HG03066 (cell line): ENCODE data around the gene ALOX15B.

Experiments used
- ATAC-seq: cut with Tn5 transposase; IDR thresholded peaks from one replicate; pipeline ENCODE4 v1.9.1; 2021; ENCODE audit warnings: low read depth; ENCODE audit not compliant: unreplicated experiment

ALOX15B gene

DNA sequence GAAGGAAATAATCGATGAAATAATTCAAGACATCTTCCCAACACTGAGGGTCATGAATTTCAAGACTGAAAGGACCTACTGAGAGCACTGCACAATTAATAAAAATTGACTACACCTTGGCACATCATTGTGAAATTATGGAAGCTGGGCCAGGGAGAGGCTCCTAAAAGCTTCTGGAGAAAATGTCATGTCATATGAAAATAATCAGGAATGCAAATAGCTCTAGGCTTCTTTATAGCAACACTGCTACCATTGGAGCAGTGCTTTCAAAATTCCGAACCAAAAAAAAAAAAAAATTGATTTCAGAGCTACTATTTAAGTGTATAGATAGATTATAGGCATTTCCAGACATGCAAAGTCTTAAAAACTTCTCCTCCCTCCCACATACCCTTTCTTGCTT is 6.4 kb upstream of the ALOX15B start:
- ATAC-seq, result no peak

DNA sequence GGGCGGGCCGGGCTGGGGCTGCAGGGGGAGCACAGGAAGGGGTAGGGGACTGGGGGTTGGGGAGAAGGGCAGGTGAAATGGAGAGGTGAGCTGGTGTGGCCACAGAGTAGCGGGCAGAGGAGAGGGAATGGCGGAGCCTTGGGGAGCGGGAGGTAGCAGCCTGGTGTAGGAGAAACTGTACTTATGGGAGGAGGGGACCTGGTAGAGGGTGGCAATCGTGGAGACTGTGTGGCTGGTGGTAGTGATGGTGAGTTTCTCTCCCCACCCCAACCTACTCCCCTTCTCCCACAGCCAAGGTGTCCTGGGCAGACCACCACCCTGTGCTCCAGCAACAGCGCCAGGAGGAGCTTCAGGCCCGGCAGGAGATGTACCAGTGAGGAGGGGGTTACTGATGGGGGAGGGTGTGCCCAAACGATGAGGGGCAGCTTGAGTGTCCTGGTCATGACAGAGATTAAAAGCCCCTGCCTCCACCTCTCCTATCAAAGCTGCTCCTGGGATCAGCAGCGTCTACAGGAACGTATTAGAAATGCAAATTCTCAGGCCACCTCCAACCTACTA is 831 bp downstream of the ALOX15B start:
- ATAC-seq, result no peak

DNA sequence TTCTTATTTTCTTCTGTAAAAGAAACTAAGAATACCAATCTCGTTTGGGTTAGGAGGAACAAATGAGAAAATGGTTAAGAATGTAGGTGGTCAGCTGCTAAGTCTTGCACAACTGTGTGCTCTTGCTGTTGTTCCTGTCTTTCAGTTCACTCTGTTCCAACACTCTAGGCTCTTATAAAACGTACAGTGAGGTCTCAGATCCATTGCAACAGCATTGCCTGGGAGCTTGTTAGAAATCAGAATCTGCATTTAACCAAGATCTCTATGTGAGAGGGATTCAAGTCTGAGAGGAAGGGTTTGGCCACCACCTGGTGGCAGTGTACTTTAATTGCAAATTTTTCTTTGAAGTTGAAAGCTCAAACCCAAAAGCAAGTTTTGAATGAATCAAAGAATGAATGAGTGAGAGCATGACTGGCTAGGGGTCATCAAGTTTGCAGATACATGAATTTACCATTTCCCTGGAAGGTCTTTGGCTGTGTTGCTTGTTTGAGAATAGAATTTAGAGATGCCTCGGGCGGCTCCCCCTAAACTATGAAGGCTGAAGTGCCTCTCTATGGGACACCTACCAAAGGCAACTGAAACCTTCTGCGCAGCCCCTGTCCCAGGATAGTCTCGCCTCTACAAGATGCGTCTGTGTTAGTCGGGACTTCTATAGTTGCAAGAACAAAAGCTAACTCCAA is 2.5 kb downstream of the ALOX15B start:
- ATAC-seq, result no peak

DNA sequence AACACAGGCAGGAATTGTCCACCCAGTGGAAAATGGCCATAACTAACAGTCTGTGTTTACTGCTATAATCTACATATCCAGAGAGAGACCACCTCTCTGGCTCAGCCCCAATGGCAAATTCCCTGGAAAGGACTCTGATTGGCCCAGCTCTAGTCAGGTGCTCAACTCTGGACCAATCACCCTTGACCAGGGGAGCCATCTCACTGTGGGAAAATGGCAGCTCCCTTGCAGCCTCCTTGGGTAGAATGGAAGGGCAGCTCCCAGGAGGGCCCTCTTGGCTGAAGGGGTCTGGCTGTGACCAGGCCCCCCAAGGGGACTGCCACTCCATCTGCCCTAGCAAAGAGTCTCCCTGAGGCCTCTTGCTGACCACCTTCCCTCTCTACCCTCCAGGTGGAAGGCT is 3.1 kb downstream of the ALOX15B start:
- ATAC-seq, result no peak

DNA sequence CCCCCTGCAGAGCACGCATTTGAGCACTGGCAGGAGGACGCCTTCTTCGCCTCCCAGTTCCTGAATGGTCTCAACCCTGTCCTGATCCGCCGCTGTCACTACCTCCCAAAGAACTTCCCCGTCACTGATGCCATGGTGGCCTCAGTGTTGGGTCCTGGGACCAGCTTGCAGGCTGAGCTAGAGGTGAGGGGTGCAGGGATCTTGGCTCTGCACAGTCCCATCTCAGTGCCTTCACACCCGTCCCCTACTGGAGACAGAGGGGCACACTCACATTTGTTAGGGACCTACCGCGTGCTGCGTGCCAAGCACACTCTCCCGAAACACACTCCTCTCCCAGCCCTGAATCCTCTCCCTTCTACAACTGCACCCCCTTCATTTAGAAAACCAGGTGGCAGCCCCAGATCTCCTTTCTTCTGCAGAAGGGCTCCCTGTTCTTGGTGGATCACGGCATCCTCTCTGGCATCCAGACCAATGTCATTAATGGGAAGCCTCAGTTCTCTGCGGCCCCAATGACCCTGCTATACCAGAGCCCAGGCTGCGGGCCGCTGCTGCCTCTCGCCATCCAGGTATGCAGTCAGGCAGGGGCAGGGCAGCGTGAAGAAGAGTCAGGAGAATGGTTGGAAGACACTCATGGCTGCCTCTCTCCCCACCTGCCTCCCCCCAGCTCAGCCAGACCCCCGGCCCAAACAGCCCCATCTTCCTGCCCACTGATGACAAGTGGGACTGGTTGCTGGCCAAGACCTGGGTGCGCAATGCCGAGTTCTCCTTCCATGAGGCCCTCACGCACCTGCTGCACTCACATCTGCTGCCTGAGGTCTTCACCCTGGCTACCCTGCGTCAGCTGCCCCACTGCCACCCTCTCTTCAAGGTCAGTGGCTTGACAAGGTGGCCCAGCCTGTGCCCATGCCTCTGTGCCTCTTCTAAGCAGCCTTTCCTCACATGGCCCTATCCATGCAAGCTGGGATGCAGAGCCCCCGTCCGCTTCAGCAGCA is 6.3 kb downstream of the ALOX15B start:
- ATAC-seq, result no peak

DNA sequence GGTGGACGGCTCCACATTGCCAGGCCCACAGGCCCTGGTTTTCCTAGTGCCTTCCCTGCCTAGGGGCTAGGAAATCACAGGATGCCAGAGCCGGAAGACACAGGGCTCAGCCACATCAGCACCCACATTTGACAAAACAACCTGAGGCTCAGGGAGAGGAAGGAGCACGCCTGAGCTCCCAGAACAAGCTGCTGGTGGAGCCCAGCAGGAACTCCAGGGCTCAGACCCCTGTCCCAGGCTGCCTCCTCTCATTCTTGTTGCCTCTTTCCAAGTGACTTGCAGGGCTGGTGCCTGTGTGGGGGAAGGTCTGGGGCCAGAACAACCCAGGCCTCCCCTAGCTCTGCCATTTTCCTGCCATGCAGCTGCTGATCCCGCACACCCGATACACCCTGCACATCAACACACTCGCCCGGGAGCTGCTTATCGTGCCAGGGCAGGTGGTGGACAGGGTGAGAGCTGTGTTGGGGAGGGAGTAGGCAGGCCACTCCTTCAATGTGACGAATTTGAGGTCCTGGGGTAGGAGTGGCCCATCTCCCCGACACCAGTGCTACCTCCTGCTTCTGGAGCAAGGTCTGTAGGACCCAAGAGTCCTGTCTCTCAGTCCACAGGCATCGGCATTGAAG is 7.6 kb downstream of the ALOX15B start:
- ATAC-seq, result no peak

DNA sequence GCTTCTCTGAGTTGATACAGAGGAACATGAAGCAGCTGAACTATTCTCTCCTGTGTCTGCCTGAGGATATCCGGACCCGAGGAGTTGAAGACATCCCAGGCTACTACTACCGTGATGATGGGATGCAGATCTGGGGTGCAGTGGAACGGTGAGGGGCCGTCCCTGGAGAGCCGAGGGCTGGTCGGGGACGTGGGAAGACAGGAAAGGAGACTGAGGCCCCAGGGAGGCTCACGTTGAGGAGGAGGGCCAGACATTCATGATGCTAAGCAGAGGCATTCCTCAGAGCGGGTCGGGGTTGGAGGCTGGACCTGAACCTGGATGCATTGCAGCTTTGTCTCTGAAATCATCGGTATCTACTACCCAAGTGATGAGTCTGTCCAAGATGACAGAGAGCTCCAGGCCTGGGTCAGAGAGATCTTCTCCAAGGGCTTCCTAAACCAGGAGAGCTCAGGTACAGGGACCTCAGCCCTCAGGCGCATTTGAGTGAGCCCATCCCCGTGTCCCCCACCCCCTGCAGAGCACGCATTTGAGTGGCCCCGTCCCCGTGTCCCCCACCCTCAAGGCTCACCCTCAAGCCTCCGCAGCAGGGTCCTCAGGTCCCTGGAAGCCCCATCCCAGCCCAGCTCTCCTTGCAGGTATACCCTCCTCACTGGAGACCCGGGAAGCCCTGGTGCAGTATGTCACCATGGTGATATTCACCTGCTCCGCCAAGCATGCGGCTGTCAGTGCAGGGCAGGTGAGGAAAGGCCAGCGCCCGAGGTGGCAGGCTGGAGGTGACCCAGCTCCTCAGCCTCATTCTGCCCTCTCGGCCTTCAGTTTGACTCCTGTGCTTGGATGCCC is 8.3 kb downstream of the ALOX15B start:
- ATAC-seq, result no peak

DNA sequence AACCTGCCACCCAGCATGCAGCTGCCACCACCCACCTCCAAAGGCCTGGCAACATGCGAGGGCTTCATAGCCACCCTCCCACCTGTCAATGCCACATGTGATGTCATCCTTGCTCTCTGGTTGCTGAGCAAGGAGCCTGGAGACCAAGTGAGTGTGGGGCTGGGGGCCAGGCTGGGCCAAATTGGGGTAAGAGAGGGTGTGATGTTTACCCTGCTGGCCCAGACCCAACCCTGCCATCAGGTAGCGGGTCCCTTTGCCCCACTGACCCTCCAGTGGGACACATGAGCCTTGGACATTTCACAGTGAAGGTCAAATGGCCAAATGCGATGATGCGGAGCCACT is 8.9 kb downstream of the ALOX15B start:
- no peak for ATAC-seq

DNA sequence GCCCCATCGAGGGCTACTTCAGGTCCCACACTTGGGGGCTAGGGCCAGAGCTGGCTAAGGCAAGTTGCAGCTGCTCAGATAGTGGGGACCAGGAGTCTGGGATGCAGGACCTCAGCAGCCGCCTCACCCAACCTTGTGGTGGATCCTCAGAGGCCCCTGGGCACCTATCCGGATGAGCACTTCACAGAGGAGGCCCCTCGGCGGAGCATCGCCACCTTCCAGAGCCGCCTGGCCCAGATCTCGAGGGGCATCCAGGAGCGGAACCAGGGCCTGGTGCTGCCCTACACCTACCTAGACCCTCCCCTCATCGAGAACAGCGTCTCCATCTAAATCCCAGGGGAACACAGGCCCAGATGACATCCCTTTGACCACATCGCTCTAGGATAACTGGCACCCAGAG is 9.4 kb downstream of the ALOX15B start:
- ATAC-seq, result no peak

DNA sequence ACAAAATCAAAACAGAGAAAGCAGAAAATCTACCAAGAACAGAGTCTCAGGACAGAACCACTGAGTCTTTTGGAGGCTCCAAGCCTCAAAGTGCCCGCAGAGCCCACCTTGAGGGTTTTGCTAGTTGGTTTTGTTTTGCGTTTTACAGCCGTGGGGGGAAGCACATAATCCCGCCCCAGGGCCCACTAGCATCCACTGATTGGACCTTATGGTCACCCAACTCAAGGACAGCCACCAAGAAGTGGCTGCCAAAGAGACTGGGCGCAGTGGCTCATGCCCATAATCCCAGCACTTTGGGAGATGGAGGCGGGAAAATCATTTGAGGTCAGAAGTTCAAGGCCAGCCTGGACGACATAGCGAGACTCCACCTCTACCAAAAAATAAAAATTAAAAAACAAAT is 9.9 kb downstream of the ALOX15B start:
- no peak for ATAC-seq

DNA sequence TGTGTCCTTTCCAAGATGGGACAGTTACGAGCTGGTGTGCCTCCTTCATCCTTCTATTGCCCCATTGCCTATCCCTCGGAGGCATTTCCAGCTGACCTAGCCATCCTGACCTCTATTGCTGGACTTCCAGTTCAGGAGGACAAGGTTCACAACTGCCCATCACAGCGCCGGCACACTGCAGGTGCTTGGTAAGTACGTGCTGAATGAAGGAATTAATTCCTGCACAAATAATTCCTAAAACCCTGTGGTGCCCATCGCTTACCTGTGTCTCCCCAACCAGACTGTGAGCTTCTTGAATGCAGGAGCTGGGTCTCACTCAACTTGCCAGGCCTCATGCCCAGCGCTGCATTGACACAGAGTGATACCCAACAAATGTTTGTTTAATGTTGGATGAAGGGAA is 13.0 kb downstream of the ALOX15B start:
- no peak for ATAC-seq

DNA sequence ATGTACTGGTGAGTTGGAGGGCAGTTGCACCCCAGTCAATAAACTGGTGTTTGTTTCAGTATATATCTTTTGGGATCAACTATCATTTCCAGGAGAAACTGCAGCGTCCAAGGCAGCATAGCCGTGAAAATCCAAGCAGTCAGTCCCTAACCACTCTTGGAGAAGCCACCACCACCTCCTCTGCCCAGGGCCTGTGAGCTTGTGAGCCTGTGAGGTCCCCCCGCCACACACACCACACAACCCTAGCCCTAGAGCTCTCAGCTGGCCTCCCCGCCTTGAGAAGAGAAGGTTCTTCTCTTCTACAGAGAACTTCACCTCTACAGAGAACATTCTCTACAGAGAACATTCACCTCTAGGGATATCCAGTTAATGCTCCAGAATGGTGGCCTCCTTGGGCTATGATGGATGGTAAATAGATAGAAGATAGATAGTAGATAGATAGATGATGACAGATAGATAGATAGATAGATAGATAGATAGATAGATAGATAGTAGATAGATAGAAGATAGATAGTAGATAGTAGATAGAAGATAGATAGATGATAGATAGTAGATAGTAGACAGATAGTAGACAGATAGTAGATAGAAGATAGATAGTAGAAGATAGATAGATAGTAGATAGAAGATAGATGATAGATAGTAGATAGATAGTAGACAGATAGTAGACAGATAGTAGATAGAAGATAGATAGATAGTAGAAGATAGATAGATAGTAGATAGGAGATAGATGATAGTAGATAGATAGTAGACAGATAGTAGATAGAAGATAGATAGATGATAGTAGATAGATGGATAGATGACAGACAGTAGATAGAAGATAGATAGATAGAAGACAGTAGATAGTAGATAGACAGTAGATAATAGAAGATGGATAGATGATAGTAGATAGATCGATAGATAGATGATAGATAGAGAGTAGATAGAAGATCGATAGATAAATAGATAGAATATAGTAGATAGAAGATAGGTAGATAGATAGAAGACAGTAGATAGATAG is 13.7 kb downstream of the ALOX15B start:
- no peak for ATAC-seq

DNA sequence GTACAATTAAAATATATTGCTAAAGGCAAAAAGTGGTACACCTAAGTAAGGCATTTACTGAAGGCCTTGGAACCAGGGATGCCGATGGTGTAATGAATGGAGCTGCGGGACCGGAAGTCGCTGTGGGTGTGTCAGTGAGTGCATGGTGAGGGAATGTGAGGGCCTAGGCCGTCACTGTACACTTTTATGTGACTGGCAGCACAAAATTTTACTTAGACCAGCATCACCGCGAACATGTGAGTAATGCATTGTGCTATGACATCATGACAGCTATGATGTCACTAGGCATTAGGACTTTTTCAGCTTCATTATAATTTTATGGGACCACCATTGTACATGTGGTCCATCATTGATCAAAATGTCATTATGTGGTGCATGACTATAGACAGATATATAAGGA is 14.7 kb downstream of the ALOX15B start:
- no peak for ATAC-seq

DNA sequence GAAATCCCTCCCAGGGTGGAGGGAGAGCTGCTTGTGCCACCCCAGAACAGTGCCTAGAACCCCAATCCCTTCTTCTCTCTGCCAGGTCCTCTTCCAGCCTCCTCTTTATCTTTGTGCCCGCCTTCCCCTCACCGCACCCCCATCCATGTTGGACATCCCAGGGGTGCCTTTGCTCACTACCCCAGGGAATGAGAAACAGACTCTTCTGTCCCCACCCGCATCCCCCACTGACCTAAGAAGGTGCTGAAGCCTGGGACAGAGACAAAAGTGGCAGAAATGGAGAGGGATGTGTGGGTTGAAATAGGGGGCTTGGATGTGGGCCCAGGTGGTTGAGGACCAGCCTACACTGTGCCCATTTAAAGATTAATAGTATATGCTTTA is 17.0 kb downstream of the ALOX15B start:
- no peak for ATAC-seq

DNA sequence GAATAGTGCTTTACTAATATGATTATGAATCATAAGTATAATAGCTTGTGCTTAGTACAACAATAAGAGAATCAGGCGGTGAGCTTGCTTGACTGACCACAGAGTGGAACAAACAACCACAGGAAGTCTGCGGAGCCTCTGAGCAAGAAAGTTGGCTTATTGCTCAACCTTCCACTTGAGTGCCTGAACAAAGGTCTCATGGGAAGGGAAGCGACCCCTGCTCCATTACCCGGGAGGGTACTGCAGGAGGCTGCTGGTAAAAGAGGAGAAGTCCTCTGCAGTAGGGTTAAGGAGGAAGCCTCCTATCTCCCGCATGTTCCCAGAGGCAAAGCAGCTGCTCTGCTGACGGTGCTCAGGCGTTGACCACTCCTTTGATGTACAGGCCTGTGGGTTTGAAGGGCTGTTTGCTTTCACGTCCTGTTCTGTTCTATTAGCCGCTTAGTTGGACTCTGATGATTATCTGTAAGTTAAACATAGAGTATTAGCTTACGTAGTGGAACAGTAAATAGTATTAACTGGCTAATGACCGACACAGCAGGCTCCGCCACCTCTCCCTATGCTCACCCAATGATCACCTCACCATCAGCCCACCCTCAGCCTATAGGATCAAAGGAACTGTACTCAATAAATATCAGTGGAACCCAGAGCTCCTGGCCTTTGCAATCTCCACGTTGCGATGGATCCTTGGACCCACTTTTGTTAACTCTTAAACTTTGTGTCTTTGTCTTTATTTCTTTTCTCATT is 17.5 kb downstream of the ALOX15B start:
- ATAC-seq, result no peak

DNA sequence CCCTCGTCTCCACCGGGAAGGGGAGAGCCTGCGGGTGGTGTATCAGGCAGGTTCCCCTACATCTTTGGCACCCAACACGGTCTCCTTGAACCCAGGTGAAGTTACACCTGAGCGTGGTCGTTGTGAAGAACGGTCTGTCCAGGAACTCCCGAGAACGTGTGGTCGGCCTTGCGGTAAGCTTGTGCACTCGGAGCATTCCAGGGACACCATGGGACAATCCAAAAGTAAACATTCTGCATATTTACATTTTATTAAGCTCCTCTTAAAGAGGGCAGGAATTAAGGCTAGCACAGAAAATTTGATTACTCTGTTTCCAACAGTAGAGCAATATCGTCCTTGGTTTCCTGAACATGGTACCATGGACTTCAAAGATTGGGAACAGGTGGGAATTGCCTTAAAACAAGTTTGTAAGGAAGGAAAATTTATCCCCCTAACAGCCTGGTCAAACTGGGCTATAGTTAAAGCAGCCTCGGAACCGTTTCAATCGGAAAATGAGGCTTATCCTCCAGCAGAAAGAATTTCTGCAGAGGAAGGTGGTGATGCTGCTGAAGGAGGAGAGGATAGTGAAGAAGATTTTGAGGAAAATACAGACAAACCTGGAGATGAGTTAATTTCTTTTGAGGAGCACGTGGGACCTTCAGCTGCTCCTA is 18.2 kb downstream of the ALOX15B start:
- no peak for ATAC-seq

DNA sequence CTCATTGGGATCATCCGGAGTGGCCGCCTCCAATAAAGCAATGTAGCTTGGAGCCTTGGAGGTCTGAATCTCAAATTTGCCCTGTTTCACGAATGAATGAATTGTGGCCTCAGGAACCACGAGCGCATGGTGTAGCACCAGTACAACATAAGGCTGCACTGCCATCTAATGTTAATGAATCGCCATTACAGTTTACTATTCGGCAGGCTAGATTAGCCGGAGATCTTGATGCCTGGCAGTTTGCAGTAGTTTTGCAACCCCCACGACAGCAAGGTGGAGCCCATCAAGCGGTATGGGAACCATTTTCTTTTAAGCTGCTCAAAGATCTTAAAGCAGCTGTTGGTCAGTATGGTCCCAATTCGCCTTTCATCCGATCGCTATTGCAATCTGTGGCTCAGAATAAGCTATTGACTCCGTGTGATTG is 18.8 kb downstream of the ALOX15B start:
- ATAC-seq, result no peak

DNA sequence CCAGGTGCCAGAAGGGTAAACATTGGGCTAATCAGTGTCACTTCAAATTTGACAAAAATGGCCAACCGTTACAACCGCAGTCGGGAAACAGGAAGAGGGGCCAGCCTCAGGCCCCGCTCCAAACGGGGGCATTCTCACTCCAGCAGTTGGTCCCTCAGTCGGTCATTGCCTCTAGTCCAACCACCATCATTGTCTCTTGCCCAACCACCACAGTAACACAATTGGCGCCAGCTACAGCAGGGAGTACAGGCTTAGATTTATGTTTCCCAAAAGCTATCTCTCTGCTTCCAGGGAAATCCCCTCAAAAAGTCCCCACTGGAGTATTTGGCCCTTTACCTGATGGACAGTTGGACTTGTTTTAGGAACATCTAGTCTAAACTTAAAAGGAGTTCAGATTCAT is 20.3 kb downstream of the ALOX15B start:
- no peak for ATAC-seq
